ENCODE measurements around the gene PALD1.
A peak's percentile ranks its signal among the peaks of the same experiment; 100 is the strongest.

The PALD1 gene

DNA sequence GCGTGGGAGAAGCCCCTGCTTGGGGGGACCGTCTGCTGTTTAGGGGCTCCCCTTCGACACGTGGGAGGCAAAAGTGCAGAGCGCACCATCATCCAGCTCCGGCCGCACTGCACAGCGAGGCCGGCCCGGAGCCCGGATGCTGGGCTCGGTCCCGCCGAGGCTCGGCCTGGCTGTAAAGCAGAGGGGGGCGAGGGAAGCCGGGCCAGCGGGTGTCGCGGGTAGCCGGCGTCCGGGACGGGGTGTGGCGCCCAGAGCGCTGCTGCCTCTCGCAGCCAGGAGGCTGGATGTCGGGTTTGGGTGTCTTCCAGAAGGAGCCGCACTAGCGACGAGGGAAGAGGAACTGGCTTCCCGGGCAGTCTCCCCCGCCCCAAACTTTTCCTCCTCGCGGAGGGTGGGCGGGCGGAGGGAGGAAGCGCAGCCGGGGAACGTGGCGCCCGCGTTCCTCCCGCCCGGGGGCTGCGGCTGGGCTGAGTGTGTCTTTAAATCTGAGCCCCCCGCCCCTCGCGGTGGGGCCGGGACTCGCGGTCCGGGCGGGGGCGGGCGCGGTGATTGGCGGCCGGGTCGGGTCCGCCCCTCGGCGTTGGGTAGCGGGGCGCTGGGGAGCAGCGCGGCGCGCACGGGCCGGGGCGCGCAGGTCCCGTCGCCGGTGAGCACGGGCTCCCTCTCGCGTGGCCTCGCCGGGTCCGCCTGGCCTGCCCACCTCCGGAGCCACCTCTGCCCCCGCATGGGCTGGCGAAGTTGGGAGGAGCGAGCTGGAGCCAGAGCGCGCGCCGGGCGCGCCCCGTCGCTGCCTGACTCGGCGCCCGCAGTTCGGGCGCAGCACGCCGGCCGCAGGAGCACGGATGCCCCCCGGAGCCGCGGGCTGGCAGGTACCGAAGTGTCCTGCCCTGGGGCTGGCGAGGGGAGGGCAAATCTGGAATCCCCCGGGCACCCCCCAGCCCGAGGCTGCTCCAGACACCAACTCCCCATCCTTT is at the start of gene PALD1:
Gene PALD1 (plus strand): TSS at position 577 of the 974 bp plus-strand sequence. CDS start 47,185 bp downstream, outside the sequence.
- peak in 2 of 3 experiments; percentile 50 to 51 for DNase-seq

DNA sequence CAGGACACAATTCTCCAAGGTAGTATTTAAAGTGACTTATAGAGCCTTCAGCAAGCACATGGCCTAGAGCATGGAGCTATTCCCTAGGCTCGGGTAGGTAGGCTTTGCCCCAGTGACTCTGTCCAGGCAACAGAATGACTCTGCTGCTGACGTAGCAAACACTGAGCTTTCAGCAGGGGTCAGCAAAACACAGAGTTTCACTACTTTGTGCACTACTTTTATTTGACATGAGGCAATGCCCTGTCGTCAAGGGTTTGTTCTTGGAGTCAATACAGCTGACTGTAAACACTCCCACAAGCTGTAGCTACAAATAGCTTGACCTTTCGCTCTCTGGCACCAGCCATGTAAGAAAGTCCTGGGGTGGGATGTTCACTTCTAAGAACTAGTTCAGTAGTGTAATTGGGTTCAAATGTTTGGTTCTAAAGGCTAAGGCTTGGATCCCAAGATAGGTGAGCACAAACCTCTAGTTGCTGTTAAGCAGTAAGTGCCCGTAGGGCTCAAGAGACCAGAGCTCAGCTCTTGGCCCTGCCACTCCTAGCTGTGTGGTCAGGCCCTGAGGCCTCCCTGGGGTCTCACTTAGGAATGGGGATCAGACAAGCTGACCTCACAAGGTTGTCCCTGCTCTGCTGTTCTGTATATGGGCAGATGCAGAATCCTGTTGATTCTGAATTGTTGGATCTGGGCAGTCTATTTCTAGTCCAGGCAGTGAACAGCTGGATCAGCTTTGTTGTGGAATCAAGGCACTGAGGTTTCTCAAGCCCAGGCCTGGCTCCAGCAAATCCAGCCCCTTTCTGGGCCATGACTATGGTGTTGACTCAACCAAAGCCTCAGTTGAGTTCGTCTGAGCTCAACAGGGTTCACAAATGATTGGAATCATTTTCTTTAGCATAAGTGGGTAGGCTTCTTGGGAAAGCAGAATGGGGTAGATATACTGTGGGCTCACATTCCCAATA is 47.8 kb upstream of the PALD1 start:
- no peak for DNase-seq

DNA sequence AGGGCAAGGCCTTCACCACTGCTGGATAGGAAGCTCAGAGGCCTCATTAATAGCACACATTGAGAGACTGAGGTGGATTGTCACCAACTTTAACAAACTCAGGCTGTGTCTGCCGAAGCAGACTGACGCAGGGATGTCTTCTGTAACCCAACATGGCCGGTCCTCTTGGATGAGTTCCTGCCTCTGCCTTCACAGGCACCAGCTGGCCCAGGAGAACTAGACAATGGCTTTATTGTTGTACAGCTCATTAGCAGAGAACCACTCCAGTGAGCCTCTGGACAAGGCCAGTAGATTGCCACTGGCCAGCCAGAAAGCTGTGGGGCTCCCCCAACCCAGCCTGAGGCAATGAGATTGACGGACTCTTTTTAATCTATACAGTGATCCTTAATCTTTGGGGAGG is 46.5 kb upstream of the PALD1 start:
- no peak for DNase-seq

DNA sequence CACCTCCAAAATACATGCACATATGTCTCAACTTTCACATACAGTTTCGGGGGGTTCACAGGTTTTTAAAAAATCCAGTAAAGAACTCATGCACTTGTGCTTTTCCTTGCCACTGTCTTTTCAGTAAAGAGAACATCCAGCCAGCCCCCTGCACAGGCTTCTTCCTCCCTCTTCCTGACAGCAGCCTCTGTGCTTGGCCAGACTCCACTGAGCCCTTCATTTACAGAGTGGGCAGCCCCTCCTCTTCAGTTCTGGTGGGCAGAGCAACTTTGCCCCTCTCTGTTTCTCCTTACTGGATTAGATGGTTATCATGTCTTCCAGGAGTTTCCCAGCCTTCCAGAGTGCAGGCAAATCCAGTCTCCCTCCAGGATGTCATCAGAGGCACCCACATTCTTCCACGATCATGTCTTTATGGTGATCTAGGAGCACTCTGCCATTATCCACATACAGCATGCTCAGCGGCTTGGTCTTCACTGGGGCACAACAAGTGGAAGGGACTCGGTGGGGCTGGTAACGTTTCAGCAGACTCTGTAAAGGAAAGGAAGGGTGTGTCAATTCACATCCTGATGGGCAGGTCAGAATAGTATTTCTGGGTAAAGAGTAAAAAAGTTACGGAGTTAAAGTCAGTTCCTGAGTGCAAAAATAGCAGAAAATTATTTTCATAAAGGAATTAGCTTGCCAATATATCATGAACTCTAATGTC is 45.9 kb upstream of the PALD1 start:
- DNase-seq = no peak

DNA sequence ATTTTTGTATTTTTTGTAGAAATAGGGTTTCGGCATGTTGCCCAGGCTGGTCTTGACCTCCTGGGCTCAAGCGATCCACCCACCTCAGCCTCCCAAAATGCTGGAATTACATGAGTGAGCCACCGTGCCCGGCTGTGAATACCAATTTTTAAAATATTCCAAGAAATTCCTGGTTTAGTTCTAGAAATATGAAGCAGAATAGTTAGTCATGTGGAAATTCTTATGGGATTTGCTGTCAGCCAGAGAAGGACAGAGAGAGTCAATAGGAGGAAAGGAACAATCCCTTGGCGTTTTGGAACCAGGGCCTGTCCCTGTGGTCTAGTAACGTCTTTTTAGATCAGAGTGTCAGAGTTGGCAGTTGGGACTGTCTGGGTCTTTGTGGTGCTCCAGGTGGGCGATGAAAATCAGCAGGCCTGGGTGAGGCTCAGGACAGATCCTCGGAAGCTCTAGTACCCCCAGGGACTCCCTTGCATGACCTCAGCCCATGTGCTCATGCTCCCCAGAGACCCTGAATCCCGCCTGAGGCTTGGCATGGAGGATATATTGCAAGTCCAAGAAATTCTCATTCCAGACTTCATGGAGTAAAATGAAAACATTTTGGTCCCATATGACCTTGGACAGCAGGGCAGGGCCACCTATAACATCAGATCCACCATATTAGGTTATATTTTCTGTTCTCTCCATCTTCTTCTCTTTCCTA is 44.8 kb upstream of the PALD1 start:
- DNase-seq = no peak

DNA sequence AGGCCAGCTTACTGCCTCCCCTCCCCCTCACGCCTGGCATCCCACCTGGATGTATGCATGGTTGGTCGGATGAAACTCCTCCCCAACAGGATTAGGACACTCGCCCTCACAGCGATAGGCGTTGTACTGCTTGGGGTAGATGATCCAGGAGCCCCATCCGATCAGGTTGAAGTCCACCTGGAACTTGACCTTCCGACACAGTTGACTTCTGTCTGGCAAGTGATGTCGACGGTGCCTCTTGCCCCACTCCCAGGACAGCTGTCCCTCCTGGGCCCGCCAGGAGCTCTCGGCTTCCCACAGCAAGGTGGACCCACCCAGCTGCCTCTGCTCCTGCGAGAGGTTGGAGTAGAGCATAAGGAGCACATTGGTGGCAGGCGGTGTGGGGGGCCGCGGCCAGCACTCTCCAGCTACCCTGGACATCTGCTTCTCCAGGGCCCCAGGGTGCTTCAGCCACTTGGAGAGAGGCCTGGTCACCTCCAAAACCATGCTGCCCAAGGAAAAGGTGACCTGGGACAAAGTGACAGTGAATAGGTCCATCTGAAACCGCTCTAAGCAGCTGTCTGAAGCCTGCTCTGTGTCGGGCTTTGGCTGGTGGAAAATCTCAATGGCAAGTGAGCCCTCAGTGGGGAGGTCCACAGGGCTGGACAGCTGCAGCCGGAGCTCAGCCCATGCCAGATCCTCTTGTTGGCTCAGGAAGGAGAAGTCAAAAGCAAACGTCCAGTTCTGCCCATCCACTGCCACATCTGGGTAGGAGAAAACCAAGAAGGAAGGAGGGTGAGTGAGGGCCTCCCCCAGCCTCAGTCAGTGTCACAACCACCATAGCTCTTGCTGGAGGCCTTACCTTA is 43.1 kb upstream of the PALD1 start:
- DNase-seq = no peak

DNA sequence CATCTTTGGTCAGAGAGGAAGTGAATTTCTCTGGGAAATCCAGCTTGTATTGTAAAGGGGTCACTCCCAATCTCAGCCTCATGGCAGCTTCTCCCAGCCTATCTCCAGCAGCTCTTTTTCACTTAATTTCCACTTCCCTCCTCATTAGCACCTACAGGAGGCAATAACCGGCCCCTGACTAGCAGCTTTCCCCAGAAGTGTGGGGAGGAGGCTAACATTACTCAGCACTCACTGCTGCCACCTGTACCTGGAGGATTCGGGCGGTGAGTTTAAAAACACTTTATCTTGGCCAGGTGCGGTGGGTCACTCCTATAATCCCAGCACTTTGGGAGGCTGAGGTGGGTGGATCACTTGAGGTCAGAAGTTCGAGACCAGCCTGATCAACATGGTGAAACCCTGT is 40.8 kb upstream of the PALD1 start:
- DNase-seq = no peak

DNA sequence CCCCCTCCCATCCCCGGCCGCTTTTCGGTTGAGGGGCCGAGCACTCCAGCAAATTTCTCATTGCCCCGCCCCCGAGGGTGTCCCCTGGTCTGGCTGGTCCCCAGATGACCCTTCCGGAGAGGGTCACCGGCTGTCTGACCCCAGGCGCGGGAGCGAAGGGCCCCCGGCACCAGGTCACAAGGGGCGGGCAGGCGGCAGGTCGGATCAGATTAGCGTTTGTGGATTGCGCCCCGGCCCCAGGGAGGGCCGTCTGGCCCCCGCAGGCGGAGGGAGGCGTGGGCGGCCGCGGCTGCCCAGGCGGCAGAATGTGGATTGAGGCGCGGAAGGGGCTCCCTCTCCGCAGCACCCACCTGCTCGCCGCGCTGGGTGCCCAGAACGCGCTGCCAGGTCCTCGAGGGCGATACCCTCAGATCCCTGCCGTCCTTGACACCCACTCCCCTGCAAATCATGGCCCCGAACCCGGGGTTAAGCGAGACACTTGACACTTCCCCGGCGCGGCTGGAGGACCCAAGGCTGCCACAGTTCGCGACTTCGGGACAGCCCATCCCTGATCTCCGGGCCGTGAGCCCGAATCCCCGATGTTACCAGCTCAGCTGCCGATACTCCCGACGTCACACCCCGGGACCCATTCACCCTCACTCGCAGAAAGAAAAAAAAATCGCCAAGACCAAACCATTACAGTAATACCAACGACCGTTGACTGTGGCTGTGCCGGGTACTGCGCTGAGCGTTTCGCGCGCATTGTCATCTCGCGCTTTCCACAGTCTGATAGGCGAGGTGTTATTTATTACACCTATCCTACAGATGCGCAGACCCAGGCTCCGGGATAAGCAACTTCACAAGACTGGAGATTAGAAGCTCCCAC is 38.0 kb upstream of the PALD1 start:
- DNase-seq = no peak

DNA sequence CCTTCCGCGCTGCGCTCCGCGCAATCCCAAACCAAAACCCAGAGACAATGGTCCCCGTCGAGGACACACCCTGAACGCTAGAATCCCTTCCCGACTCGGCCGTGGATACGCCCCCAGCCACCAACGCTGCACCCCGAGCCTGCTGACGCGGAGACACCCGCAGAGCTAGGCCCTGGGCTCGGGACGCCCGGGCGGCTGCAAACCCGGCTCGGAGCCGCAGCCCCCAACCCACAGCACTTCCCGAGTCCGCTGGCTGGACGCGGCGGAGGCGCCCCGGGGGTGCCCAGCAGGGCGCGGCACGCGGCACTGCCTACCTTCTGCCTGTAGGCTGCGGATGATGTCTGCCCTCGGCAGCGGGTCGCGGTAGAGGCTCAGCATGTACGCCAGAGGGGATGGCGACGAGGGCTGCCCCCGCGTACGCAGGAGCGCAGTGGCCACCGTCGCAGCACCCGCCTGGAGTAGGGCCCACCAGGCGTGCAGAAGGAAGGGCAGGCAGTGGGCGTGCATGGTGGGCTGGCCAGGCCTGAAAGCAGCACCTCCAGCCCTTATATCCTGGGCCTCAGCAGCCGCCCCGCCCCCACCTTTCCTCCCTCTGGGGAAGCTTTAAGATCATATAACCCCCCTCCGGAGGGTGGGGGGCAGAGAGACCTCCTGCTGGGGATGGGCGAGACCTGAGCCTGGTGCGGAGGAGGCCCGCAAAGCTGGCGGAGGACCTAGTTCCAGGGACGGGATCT is 37.2 kb upstream of the PALD1 start, which contains the start of gene NODAL:
Gene NODAL (minus strand): TSS at position 521 of the 734 bp plus-strand sequence. CDS start 14 bp downstream, at position 507.
- DNase-seq = peak in 2 of 3 experiments; percentile 28 to 43

DNA sequence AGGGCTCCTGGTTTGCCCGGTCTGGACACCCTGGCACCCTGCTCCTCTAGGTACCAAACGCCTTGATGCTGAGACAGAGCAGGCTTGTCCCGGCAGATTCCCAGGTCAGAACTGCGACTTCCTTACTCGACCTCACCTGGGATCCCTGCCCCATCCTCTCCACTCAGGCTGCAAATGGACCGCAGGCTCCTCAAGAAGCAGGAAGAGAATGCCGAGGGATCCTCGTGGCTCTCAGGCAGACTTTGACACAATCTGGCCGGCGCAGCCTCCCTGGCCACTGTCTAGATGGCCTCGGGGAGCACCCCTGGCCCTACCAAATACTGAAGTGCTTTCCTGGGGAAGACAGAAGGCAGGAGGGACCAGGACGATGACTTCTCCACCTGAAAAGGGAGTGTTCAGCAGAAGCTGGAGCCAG is 36.7 kb upstream of the PALD1 start:
- peak in 1 of 3 experiments; percentile 7 for DNase-seq

DNA sequence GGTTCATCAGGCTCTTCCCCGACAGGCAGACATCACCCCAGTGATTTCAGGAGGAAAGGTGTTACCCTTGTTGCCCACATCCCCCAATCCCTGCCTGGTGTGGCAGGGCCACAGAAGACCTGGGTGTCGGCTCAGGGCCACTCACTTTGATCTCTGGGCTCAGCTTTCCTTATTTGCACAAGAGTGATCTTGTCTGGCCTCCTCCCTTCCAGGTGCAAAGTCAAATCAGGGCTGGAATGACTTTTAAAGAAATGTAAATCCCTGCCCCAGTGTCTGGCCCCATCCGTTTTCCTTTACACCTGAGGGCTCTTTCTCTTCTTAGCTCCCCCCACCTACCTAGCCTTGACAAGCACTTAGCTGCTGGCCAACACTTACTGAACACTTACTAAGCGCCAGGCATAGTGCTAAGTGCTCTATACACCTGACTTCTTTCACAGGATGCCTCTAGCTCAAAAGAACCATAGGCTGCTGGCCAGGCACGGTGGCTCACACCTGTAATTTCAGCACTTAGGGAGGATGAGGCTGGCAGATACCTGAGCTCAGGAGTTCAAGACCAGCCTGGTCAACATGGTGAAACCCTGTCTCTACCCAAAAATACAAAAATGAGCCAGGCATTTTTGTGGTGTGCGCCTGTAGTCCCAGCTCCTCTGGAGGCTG is 36.1 kb upstream of the PALD1 start:
- no peak for DNase-seq

DNA sequence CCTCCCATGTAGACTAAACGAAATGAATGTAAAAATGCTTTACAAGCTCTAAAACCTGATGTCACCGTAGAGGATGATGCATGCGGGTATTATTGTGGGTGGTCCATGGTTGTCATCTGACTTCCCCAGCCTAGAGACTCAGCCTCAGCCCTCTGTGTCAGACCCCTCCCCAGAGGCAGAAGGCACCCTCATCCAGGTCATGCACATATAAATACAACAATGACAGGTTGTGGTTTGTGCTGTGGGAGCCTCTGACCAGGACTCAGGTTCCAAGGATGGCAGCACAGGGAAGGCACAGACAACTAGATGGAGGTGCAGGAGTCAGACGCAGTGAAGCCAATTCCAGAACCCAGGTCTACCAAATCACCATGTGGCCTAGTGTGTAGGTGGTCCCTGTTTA is 33.8 kb upstream of the PALD1 start:
- DNase-seq = no peak

DNA sequence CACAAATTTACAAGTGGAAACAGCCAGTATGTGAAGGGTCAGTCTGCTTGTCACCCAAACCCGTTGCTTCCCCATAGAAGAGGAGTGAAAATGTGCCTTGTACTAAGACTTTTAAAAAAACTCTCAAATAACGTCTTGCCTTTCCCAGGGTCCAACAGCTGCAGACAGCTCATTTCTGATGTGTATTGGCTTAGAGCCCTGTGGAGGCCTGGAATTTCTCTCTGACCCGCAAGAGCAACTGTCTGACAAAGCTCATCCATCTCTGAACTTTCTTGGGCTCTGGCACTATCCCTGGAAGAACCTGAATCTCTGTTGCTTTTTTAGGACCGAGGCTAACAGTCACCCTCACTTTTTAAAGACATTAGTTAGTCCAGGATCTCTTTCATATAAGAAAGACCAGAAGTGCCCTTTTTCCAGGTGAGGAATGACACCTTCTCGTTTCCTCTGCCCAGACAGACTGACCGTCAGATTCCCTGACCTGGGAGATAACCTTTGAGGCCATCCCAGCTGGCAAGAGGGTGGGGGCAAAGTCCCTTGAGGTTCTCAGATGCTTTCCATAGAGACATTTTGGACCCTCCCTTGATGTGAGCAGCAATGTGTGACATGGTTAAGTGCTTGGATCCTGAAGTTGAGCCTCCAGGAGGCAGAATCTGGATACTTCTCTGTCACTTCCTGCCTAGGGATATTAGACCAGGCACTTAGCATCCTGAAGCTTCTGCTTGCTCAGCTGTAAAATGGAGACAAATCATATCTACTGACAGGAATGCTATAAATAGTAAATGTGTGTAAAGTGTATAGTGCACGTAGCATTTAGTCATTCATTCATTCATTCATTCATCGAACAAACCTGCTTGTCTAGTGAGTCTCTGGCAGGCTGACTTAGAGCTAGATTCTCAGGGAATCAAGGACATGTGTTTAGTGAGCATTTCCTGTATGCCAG is 32.6 kb upstream of the PALD1 start:
- no peak for DNase-seq

DNA sequence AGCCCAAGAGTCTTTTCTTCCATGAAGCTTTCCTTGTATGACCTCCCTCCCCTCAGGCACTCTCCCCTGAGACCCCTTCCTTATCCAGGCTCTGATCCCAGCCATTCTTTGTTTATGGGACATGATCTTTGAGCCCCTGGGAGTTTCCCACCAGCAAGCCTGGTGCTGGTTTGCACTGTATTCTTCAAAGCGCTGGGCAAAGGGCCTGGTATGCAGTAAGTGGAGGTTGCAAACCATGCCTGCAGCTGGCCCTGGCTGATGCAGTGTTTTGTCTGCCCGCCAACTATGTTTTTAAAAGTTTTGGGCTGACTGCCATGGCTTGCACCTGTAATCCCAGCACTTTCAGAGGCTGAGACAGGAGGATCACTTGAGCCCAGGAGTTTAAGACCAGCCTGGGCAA is 30.3 kb upstream of the PALD1 start:
- DNase-seq = no peak

DNA sequence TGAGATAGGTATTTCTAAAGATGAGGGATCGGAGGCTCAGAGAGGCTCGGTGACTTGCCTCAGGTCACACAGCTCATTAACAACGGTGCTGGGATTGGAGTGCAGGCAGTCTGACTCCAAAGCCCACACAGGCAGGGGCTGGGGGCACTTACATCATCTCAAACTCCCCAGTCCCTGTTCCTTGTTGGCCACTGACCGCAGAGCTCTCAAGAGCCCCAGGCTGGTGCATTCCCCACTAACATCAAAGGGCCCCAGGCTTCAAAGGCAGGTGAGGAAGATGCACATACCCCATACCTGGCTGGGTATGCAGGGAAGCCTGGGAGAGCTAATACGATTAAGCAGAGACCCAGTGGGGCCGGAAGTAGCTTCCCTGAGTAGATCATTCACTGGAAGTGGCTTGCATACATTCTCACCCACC is 23.3 kb upstream of the PALD1 start:
- no peak for DNase-seq

DNA sequence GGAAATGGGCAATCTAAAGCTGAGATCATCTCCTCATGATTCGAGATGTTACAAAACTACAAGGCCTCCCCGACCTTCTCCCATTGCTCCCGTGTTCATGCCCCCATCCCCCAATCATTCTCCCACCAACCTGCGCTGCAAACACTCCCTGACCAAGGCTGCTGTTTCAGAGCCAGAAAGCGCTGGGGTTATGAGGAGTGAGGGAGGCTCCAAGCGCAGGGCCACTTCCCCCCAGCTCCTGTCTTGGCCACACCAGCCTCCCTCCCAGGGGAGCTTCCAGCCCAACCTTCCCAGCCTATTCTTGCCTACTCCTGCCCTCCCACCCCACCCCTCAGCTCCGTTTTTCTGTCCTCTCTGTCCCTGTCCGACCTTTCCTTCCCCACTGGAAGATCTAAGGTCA is 22.4 kb upstream of the PALD1 start:
- no peak for DNase-seq

DNA sequence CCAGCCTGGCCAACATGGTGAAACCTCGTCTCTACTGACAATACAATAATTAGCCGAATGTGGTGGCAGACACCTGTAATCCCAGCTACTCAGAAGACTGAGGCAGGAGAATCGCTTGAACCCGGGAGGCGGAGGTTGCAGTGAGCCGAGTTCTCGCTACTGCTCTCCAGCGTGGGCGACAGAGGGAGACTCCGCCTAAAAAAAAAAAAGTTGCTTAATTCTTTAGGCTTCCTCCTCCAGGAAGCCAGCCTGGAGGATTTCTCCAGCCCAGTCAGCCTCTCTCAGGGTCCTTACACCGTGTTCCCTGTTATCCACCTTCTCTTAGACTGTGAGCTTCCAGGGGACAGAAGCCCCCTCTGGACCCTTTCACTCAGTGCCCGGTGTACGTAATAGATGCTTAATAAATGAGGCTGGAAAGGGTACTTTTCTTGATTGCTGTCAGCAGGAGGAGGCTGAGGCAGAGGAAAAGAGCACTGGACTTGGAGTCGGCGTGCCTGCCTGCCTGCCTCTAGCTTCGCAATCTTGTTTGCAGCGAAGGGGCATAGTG is 20.7 kb upstream of the PALD1 start:
- DNase-seq = no peak

Measured in NCI-H1417 (cell line).